WTC11 (cell line): Measurements from ENCODE around the gene ATP2B2. TPM values are rescaled to one million over a fixed set of nuclear protein-coding genes. Genes with fewer than 3 reads are reported as not detected.

Source experiments
- ATAC-seq: fragments of 200-7000 bp; cut with Tn5 transposase; 2 replicates; pipeline ENCODE4 v1.10.0; 2021; ENCODE audit warnings: mild to moderate bottlenecking, moderate library complexity
- CTCF ChIA-PET: fragments of 300-600 bp; sonication (Branson Sonifier 250); formaldehyde crosslinking; loops from one replicate; lab custom pipeline; 2021; ENCODE audit warnings: antibody characterized with exemption; lab: Charles Lee
- POLR2A ChIA-PET: fragments of 350-600 bp; sonication (Branson Sonifier 250); formaldehyde crosslinking; loops from one replicate; lab custom pipeline; 2021; ENCODE audit warnings: antibody characterized with exemption; lab: Charles Lee
- DNase-seq: peaks from one replicate; pipeline ENCODE4 v3.0.0; 2021; ENCODE audit warnings: low spot score
- H3K27ac Mint-ChIP-seq: 2 replicates; pipeline ENCODE4 v1.8.0; 2021; ENCODE audit warnings: mixed read lengths
- H3K27me3 Mint-ChIP-seq: 2 replicates; pipeline ENCODE4 v1.8.0; 2021; ENCODE audit warnings: low read depth, mild to moderate bottlenecking, moderate library complexity, mixed read lengths
- H3K36me3 Mint-ChIP-seq: 2 replicates; pipeline ENCODE4 v1.8.0; 2021; ENCODE audit warnings: mixed read lengths
- H3K4me1 Mint-ChIP-seq: 2 replicates; pipeline ENCODE4 v1.8.0; 2022; ENCODE audit warnings: mixed read lengths
- H3K4me3 Mint-ChIP-seq: 2 replicates; pipeline ENCODE4 v1.8.0; 2021; ENCODE audit warnings: mild to moderate bottlenecking, moderate library complexity, mixed read lengths
- H3K9me3 Mint-ChIP-seq: 2 replicates; pipeline ENCODE4 v1.8.0; 2021; ENCODE audit warnings: mixed read lengths
- ATF1 ChIP-seq: sonication (generic); formaldehyde crosslinking; IDR thresholded peaks from 2 replicates; pipeline ENCODE4 v1.8.1; 2023; ENCODE audit warnings: mild to moderate bottlenecking, moderate library complexity, missing genetic modification reagents
- CREB1 ChIP-seq: sonication (generic); formaldehyde crosslinking; IDR thresholded peaks from 2 replicates; pipeline ENCODE4 v1.8.0; 2023; ENCODE audit warnings: mild to moderate bottlenecking, missing genetic modification reagents
- FOXJ3 ChIP-seq: sonication (generic); formaldehyde crosslinking; IDR thresholded peaks from 2 replicates; pipeline ENCODE4 v1.9.0; 2021; ENCODE audit warnings: missing genetic modification reagents, mild to moderate bottlenecking, borderline replicate concordance
- GRHL2 ChIP-seq: fragments of 250-450 bp; sonication (Bioruptor Pico); IDR thresholded peaks from 2 replicates; pipeline ENCODE4 v1.8.0; 2022; ENCODE audit warnings: mild to moderate bottlenecking, moderate library complexity; ENCODE audit not compliant: insufficient replicate concordance, severe bottlenecking
- JAZF1 ChIP-seq: fragments of 250-450 bp; sonication (Bioruptor Pico); IDR thresholded peaks from 2 replicates; pipeline ENCODE4 v1.9.0; 2021; ENCODE audit warnings: moderate library complexity, mild to moderate bottlenecking, inconsistent platforms
- KAT7 ChIP-seq: sonication (generic); formaldehyde crosslinking; IDR thresholded peaks from 2 replicates; pipeline ENCODE4 v1.8.1; 2023; ENCODE audit warnings: missing genetic modification reagents, mild to moderate bottlenecking, borderline replicate concordance
- NFE2L1 ChIP-seq: sonication (generic); formaldehyde crosslinking; IDR thresholded peaks from 2 replicates; pipeline ENCODE4 v1.8.1; 2023; ENCODE audit warnings: missing genetic modification reagents
- RELA ChIP-seq: sonication (generic); formaldehyde crosslinking; IDR thresholded peaks from 2 replicates; pipeline ENCODE4 v1.8.1; 2022; ENCODE audit warnings: missing genetic modification reagents, mild to moderate bottlenecking, borderline replicate concordance
- ZNF232 ChIP-seq: sonication (generic); formaldehyde crosslinking; IDR thresholded peaks from 2 replicates; pipeline ENCODE4 v1.8.0; 2022; ENCODE audit warnings: mild to moderate bottlenecking, missing genetic modification reagents
- total RNA-seq: library from RNA; stranded (reverse); gene quantifications from 3 replicates; pipeline ENCODE4 v1.2.3, GENCODE V29; 2021
- TF ChIP-seq, protein P1 (sequence below): sonication (generic); formaldehyde crosslinking; IDR thresholded peaks from 2 replicates; pipeline ENCODE4 v1.8.1; 2022; ENCODE audit warnings: mild to moderate bottlenecking, missing genetic modification reagents, moderate library complexity, borderline replicate concordance
- TF ChIP-seq, protein P2 (sequence below): fragments of 250-450 bp; sonication (Bioruptor Pico); IDR thresholded peaks from 2 replicates; pipeline ENCODE4 v1.9.0; 2021; ENCODE audit warnings: mild to moderate bottlenecking, borderline replicate concordance
- TF ChIP-seq, protein P3 (sequence below): fragments of 200-600 bp; IDR thresholded peaks from 2 replicates; pipeline ENCODE4 v1.8.0; 2022; ENCODE audit warnings: antibody characterized with exemption
- TF ChIP-seq, protein P4 (sequence below): sonication (generic); formaldehyde crosslinking; IDR thresholded peaks from 2 replicates; pipeline ENCODE4 v1.8.1; 2023; ENCODE audit warnings: mild to moderate bottlenecking, missing genetic modification reagents
- TF ChIP-seq, protein P5 (sequence below): fragments of 250-450 bp; sonication (Bioruptor Pico); conservative IDR thresholded peaks from 2 replicates; pipeline ENCODE4 v1.9.0; 2021; ENCODE audit warnings: mild to moderate bottlenecking

Gene ATP2B2
- total RNA-seq, 1 experiment from 2014 or later, result 0.48 TPM

DNA sequence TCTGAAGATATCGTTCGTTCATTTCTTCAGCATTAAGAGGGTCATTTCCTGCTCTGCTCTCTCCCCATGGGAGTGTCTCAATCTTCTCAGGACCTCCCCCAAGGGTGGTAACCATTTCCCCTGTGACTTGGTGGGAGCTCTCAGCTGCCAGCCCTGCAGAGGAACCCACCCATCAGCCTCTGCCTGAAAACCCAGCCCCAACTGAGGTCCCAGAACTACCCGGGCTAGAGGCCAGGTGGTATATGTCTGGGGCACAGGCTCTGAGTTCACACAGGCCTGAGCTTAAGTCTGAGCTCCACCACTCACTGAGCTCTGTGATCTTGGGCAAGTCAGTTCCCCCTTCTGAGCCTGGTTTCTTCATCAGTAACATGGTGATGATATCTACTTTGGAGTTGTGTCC is 10.0 kb upstream of the ATP2B2 start:
- ChIA-PET POLR2A (no interaction called here), CTCF (interaction anchor here (0.6 to 1.1 kb wide), 2 partner anchors 9 to 171 kb away, joined by 3 read pairs; no protein-coding TSS in a partner anchor)
- Mint-ChIP-seq H3K4me3 (no peak overlapping the region), H3K36me3 (no peaks in the 10 kb centered on the region), H3K27ac (no peak overlapping the region), H3K27me3 (no peaks in the 10 kb centered on the region), H3K4me1 (peaks cover 24% of the 10 kb centered on the region), H3K9me3 (no peaks in the 10 kb centered on the region)
- DNase-seq (no peak), ATAC-seq (no peak)
- TF ChIP-seq RELA, result no peak
- no peak for TF ChIP-seq NFE2L1 (CRISPR knock-in tag)
- TF ChIP-seq KAT7 (CRISPR knock-in tag), result no peak
- TF ChIP-seq, protein P1, sequence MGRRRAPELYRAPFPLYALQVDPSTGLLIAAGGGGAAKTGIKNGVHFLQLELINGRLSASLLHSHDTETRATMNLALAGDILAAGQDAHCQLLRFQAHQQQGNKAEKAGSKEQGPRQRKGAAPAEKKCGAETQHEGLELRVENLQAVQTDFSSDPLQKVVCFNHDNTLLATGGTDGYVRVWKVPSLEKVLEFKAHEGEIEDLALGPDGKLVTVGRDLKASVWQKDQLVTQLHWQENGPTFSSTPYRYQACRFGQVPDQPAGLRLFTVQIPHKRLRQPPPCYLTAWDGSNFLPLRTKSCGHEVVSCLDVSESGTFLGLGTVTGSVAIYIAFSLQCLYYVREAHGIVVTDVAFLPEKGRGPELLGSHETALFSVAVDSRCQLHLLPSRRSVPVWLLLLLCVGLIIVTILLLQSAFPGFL (CRISPR knock-in tag), result no peak
- TF ChIP-seq, protein P2, sequence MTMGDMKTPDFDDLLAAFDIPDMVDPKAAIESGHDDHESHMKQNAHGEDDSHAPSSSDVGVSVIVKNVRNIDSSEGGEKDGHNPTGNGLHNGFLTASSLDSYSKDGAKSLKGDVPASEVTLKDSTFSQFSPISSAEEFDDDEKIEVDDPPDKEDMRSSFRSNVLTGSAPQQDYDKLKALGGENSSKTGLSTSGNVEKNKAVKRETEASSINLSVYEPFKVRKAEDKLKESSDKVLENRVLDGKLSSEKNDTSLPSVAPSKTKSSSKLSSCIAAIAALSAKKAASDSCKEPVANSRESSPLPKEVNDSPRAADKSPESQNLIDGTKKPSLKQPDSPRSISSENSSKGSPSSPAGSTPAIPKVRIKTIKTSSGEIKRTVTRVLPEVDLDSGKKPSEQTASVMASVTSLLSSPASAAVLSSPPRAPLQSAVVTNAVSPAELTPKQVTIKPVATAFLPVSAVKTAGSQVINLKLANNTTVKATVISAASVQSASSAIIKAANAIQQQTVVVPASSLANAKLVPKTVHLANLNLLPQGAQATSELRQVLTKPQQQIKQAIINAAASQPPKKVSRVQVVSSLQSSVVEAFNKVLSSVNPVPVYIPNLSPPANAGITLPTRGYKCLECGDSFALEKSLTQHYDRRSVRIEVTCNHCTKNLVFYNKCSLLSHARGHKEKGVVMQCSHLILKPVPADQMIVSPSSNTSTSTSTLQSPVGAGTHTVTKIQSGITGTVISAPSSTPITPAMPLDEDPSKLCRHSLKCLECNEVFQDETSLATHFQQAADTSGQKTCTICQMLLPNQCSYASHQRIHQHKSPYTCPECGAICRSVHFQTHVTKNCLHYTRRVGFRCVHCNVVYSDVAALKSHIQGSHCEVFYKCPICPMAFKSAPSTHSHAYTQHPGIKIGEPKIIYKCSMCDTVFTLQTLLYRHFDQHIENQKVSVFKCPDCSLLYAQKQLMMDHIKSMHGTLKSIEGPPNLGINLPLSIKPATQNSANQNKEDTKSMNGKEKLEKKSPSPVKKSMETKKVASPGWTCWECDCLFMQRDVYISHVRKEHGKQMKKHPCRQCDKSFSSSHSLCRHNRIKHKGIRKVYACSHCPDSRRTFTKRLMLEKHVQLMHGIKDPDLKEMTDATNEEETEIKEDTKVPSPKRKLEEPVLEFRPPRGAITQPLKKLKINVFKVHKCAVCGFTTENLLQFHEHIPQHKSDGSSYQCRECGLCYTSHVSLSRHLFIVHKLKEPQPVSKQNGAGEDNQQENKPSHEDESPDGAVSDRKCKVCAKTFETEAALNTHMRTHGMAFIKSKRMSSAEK (CRISPR knock-in tag), result no peak
- TF ChIP-seq ZNF232, result no peak
- no peak for TF ChIP-seq JAZF1 (CRISPR knock-in tag)
- TF ChIP-seq, protein P3, sequence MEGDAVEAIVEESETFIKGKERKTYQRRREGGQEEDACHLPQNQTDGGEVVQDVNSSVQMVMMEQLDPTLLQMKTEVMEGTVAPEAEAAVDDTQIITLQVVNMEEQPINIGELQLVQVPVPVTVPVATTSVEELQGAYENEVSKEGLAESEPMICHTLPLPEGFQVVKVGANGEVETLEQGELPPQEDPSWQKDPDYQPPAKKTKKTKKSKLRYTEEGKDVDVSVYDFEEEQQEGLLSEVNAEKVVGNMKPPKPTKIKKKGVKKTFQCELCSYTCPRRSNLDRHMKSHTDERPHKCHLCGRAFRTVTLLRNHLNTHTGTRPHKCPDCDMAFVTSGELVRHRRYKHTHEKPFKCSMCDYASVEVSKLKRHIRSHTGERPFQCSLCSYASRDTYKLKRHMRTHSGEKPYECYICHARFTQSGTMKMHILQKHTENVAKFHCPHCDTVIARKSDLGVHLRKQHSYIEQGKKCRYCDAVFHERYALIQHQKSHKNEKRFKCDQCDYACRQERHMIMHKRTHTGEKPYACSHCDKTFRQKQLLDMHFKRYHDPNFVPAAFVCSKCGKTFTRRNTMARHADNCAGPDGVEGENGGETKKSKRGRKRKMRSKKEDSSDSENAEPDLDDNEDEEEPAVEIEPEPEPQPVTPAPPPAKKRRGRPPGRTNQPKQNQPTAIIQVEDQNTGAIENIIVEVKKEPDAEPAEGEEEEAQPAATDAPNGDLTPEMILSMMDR, result no peak
- TF ChIP-seq, protein P4, sequence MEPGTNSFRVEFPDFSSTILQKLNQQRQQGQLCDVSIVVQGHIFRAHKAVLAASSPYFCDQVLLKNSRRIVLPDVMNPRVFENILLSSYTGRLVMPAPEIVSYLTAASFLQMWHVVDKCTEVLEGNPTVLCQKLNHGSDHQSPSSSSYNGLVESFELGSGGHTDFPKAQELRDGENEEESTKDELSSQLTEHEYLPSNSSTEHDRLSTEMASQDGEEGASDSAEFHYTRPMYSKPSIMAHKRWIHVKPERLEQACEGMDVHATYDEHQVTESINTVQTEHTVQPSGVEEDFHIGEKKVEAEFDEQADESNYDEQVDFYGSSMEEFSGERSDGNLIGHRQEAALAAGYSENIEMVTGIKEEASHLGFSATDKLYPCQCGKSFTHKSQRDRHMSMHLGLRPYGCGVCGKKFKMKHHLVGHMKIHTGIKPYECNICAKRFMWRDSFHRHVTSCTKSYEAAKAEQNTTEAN (CRISPR knock-in tag), result no peak
- no peak for TF ChIP-seq ATF1
- TF ChIP-seq GRHL2 (CRISPR knock-in tag), result no peak
- TF ChIP-seq, protein P5, sequence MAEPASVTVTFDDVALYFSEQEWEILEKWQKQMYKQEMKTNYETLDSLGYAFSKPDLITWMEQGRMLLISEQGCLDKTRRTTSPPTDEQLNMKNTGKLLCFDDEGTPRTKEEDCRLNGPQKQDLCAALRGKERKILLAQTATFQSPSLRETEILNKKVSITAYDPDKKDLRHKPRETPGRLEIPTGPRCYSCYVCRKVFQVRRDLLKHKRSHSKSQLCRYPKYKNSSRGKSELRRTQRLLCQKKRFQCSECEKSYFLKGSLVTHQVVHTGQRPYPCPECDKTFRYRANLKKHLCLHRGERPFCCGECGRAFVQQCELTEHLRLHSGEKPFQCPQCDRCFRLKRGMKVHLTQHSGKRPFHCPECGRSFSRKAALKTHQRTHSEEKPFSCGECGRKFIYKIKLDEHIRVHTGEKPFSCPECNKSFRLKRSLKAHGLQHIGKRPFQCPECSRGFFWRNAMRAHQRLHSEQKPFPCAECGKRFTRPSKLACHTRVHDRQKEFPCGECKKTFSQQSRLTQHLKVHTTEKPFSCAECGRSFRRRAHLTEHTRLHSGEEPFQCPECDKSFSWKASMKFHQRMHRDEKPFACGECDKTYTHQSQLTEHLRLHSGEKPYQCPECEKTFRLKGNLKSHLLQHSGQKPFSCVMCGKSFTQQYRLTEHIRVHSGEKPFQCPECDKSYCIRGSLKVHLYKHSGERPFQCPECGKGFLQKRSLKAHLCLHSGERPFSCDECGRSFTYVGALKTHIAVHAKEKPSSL (CRISPR knock-in tag), result no peak
- TF ChIP-seq CREB1 (CRISPR knock-in tag), result no peak
- TF ChIP-seq FOXJ3 (CRISPR knock-in tag), result no peak
